Smooth muscle cell (in vitro differentiated cells): ENCODE measurements around the gene PPP2R2C. TPM values are rescaled to one million over a fixed set of nuclear protein-coding genes. Genes with fewer than 3 reads are reported as not detected.

ENCODE experiments used
- DNase-seq: peaks from one replicate; lab custom pipeline; 2025; ENCODE audit not compliant: unreplicated experiment; lab: John Stamatoyannopoulos, UW
- H2AFZ ChIP-seq: fragments of 200-600 bp; sonication (generic); 2 replicates; pipeline ENCODE4 v1.6.0; 2016; ENCODE audit warnings: antibody characterized with exemption, low read depth, mild to moderate bottlenecking
- H3F3A ChIP-seq: fragments of 200-600 bp; sonication (generic); 2 replicates; pipeline ENCODE4 v1.6.0; 2017; ENCODE audit warnings: antibody characterized with exemption, low read depth
- H3K27ac ChIP-seq: fragments of 200-600 bp; sonication (generic); 2 replicates; pipeline ENCODE4 v1.5.1; 2016; ENCODE audit warnings: low read depth, mild to moderate bottlenecking
- H3K27me3 ChIP-seq: fragments of 200-600 bp; sonication (generic); 2 replicates; pipeline ENCODE4 v1.6.1; 2016; ENCODE audit warnings: low read depth, mild to moderate bottlenecking
- H3K36me3 ChIP-seq: fragments of 200-600 bp; sonication (generic); 2 replicates; pipeline ENCODE4 v1.5.1; 2016; ENCODE audit warnings: low read depth
- H3K4me1 ChIP-seq: fragments of 200-600 bp; sonication (generic); 2 replicates; pipeline ENCODE4 v1.5.1; 2016; ENCODE audit warnings: low read depth
- H3K4me2 ChIP-seq: fragments of 200-600 bp; sonication (generic); 2 replicates; pipeline ENCODE4 v1.6.0; 2016; ENCODE audit warnings: mild to moderate bottlenecking
- H3K4me3 ChIP-seq: fragments of 200-600 bp; sonication (generic); 2 replicates; pipeline ENCODE4 v1.5.1; 2016; ENCODE audit warnings: mild to moderate bottlenecking
- H3K79me2 ChIP-seq: fragments of 200-600 bp; sonication (generic); 2 replicates; pipeline ENCODE4 v1.6.0; 2016; ENCODE audit warnings: low read depth, mild to moderate bottlenecking
- H3K9ac ChIP-seq: fragments of 200-600 bp; sonication (generic); 2 replicates; pipeline ENCODE4 v1.6.0; 2016; ENCODE audit warnings: low read depth
- H3K9me3 ChIP-seq: fragments of 200-600 bp; sonication (generic); replicated peaks from 2 replicates; pipeline ENCODE4 v1.5.1; 2016; ENCODE audit warnings: low read depth
- H4K20me1 ChIP-seq: fragments of 200-600 bp; sonication (generic); 2 replicates; pipeline ENCODE4 v1.6.0; 2016; ENCODE audit warnings: low read depth
- CTCF ChIP-seq: fragments of 200-600 bp; sonication (generic); IDR thresholded peaks from 2 replicates; pipeline ENCODE4 v1.5.1; 2017; ENCODE audit warnings: borderline replicate concordance, mild to moderate bottlenecking, antibody characterized with exemption; ENCODE audit not compliant: insufficient read depth, poor library complexity, severe bottlenecking
- WGBS: methylation state at CpG from one replicate; pipeline ENCODE4 v1.1.7; 2016; ENCODE audit warnings: low lambda C conversion rate; 5-methylcytosine and 5-hydroxymethylcytosine counted together
- polyA plus RNA-seq: library from polyadenylated mRNA; unstranded; fragments of >200 nt; fragmentation: Nextera tagmentation; extraction: Ambion mirVana; gene quantifications from 2 replicates; pipeline ENCODE4 v1.2.1, GENCODE V29; 2016
- total RNA-seq: library from RNA; depleted of rRNA; stranded (reverse); fragments of >200 nt; gene quantifications from 2 replicates; pipeline ENCODE4 v1.2.3, GENCODE V29; 2014

The PPP2R2C gene
- total and polyA plus RNA-seq, 2 experiments from 2014 or later = 0.54 to 1.8 TPM

GRCh38 chr4:6513678-6514077 lies 41.3 kb upstream of the PPP2R2C start:
- DNase-seq = no peak
- H3K27me3 ChIP-seq = no peaks in the 10 kb centered on the region
- no peak overlapping the region for H3K27ac ChIP-seq
- no peaks in the 10 kb centered on the region for H3K4me1 ChIP-seq
- H3K4me2 ChIP-seq = no peak overlapping the region
- no peak overlapping the region for H3K4me3 ChIP-seq
- no peaks in the 10 kb centered on the region for H3K79me2 ChIP-seq
- 86% methylated on average over 3 of the region's 3 CpGs for WGBS
- H3F3A ChIP-seq = no peaks in the 10 kb centered on the region
- H3K36me3 ChIP-seq = no peaks in the 10 kb centered on the region
- H2AFZ ChIP-seq = no peak overlapping the region
- no peak for TF ChIP-seq CTCF
- H3K9ac ChIP-seq = no peak overlapping the region
- no peaks in the 10 kb centered on the region for H3K9me3 ChIP-seq
- H4K20me1 ChIP-seq = no peaks in the 10 kb centered on the region

- Histone ChIP-seq H3K27me3 (no peaks in the 10 kb centered on the region), H3K79me2 (no peaks in the 10 kb centered on the region), H3K4me1 (no peaks in the 10 kb centered on the region), H4K20me1 (no peaks in the 10 kb centered on the region), H3K4me3 (no peak overlapping the region), H3K9ac (no peak overlapping the region), H3K27ac (no peak overlapping the region), H3F3A (no peaks in the 10 kb centered on the region), H3K36me3 (no peaks in the 10 kb centered on the region), H2AFZ (no peak overlapping the region), H3K9me3 (peaks cover 5% of the 10 kb centered on the region), H3K4me2 (no peak overlapping the region)
- no peak for TF ChIP-seq CTCF
- no peak for DNase-seq
- 73% methylated on average over 7 of the region's 7 CpGs for WGBS
Measured at GRCh38 chr4:6509587-6509986, 37.2 kb upstream of the PPP2R2C start.

GRCh38 chr4:6507345-6507744 lies 34.9 kb upstream of the PPP2R2C start:
- Histone ChIP-seq H2AFZ (no peak overlapping the region), H4K20me1 (no peaks in the 10 kb centered on the region), H3F3A (no peaks in the 10 kb centered on the region), H3K27me3 (no peaks in the 10 kb centered on the region), H3K9me3 (peaks cover 5% of the 10 kb centered on the region), H3K4me1 (no peaks in the 10 kb centered on the region), H3K27ac (no peak overlapping the region), H3K9ac (no peak overlapping the region), H3K4me2 (no peak overlapping the region), H3K79me2 (no peaks in the 10 kb centered on the region), H3K4me3 (no peak overlapping the region), H3K36me3 (no peaks in the 10 kb centered on the region)
- no peak for DNase-seq
- no peak for TF ChIP-seq CTCF
- WGBS = 87% methylated on average over 4 of the region's 4 CpGs

GRCh38 chr4:6506616-6507140 lies 34.3 kb upstream of the PPP2R2C start:
- H3K79me2 ChIP-seq = no peaks in the 10 kb centered on the region
- no peak overlapping the region for H3K9ac ChIP-seq
- no peaks in the 10 kb centered on the region for H3F3A ChIP-seq
- no peak overlapping the region for H3K27ac ChIP-seq
- no peak for DNase-seq
- 93% methylated on average over 3 of the region's 3 CpGs for WGBS
- TF ChIP-seq CTCF = no peak
- H3K4me2 ChIP-seq = no peak overlapping the region
- no peaks in the 10 kb centered on the region for H3K4me1 ChIP-seq
- no peaks in the 10 kb centered on the region for H3K27me3 ChIP-seq
- peaks cover 5% of the 10 kb centered on the region for H3K9me3 ChIP-seq
- no peaks in the 10 kb centered on the region for H4K20me1 ChIP-seq
- no peak overlapping the region for H2AFZ ChIP-seq
- H3K4me3 ChIP-seq = no peak overlapping the region
- H3K36me3 ChIP-seq = no peaks in the 10 kb centered on the region
